ENCODE measurements around the gene TULP4. TPM values are rescaled to one million over a fixed set of nuclear protein-coding genes. Genes with fewer than 3 reads are reported as not detected.

TULP4 gene
- total RNA-seq, 2 experiments from 2014 or later = 18.4 to 18.5 TPM

DNA sequence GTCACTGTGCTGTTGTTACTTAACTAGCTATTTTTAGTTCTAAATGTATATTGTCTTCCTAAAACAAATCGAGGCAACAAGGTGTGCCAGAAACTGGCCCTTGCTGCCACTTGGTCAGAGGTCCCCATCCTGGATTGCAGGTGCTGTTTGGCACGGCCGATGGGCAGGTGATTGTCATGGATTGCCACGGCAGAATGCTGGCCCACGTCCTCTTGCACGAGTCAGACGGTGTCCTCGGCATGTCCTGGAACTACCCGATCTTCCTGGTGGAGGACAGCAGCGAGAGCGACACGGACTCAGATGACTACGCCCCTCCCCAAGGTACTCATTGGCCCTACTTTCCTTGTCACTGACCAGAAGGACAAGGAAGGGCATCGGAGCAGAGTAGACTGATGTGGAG lies 136.6 kb downstream of the TULP4 start:
- Mint-ChIP-seq H3K4me1 (ENCODE audit: low read depth) (no peaks in the 10 kb centered on the region), H3K4me3 (no peak overlapping the region), H3K9me3 (no peaks in the 10 kb centered on the region), H3K27me3 (no peaks in the 10 kb centered on the region), H3K27ac (no peak overlapping the region), H3K36me3 (ENCODE audit: low read depth) (peaks cover 6% of the 10 kb centered on the region)
- ATAC-seq (no peak), DNase-seq (no peak)
- POLR2A ChIA-PET = no interaction called here
- TF ChIP-seq, protein P1, sequence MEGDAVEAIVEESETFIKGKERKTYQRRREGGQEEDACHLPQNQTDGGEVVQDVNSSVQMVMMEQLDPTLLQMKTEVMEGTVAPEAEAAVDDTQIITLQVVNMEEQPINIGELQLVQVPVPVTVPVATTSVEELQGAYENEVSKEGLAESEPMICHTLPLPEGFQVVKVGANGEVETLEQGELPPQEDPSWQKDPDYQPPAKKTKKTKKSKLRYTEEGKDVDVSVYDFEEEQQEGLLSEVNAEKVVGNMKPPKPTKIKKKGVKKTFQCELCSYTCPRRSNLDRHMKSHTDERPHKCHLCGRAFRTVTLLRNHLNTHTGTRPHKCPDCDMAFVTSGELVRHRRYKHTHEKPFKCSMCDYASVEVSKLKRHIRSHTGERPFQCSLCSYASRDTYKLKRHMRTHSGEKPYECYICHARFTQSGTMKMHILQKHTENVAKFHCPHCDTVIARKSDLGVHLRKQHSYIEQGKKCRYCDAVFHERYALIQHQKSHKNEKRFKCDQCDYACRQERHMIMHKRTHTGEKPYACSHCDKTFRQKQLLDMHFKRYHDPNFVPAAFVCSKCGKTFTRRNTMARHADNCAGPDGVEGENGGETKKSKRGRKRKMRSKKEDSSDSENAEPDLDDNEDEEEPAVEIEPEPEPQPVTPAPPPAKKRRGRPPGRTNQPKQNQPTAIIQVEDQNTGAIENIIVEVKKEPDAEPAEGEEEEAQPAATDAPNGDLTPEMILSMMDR (IDR thresholded peaks at IDR 0.05) = no peak
- intact Hi-C loops (cut with micrococcal nuclease) = no loop called here
- CTCF ChIA-PET = interaction anchor here (1.6 kb wide), 1 partner anchor 70 kb away, joined by 3 read pairs; no protein-coding TSS in a partner anchor

DNA sequence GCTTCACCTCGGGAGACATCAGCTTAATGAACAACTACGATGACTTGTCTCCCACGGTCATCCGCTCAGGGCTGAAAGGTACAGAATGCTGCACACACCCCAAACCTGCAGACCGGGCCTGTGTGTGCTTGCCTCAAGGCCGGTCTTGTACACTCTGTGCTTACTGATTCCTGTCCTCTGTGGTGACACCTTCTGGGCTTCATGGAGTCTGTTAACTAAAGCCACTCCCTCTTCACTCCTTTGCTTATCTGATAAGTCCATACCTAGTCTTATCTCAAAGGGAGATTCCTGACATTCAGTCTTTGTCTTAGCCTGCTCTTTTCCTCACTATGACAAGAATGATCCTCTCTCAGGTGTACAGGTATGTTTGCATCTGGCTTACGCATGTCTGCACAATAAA lies 139.9 kb downstream of the TULP4 start:
- H3K36me3 Mint-ChIP-seq (ENCODE audit: low read depth) = peaks cover 7% of the 10 kb centered on the region
- no peak overlapping the region for H3K4me3 Mint-ChIP-seq
- no peaks in the 10 kb centered on the region for H3K9me3 Mint-ChIP-seq
- CTCF ChIA-PET = no interaction called here
- ATAC-seq = no peak
- intact Hi-C loops (cut with micrococcal nuclease) = no loop called here
- no peaks in the 10 kb centered on the region for H3K4me1 Mint-ChIP-seq (ENCODE audit: low read depth)
- POLR2A ChIA-PET = interaction anchor here (0.9 kb wide), 1 partner anchor 9 kb away, joined by 3 read pairs; no protein-coding TSS in a partner anchor
- no peak overlapping the region for H3K27ac Mint-ChIP-seq
- no peaks in the 10 kb centered on the region for H3K27me3 Mint-ChIP-seq
- DNase-seq = no peak
- TF ChIP-seq, protein P1 (IDR thresholded peaks at IDR 0.05) = no peak

DNA sequence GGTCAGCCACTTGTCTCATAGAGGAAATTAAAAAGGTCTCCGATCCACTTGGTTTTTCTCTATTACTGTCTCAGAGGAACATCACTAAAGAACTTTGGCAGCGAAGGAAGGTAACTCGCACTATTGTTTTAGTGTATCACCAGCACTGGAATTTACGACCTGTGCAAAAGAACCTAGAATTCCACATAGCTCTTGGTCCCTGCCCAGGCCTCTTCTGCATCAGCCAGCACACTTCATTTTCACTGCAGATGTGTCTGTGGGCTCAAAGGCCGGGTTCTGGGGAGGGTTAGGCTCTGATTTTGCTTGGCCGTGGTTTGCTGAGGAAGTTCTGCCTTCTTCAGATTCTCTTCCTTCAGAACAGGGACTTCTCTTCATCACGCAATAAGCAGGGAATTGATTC lies 144.9 kb downstream of the TULP4 start:
- POLR2A ChIA-PET = no interaction called here
- H3K4me1 Mint-ChIP-seq (ENCODE audit: low read depth) = peaks cover 4% of the 10 kb centered on the region
- CTCF ChIA-PET = interaction anchor here (1.4 kb wide), 1 partner anchor 236 kb away, joined by 3 read pairs; no protein-coding TSS in a partner anchor
- H3K36me3 Mint-ChIP-seq (ENCODE audit: low read depth) = peaks cover 13% of the 10 kb centered on the region
- intact Hi-C loops (cut with micrococcal nuclease) = no loop called here
- H3K9me3 Mint-ChIP-seq = no peaks in the 10 kb centered on the region
- H3K27me3 Mint-ChIP-seq = no peaks in the 10 kb centered on the region
- DNase-seq (no peak), ATAC-seq (no peak)
- TF ChIP-seq, protein P1 (IDR thresholded peaks at IDR 0.05) = no peak
- no peak overlapping the region for H3K4me3 Mint-ChIP-seq
- H3K27ac Mint-ChIP-seq = no peak overlapping the region

DNA sequence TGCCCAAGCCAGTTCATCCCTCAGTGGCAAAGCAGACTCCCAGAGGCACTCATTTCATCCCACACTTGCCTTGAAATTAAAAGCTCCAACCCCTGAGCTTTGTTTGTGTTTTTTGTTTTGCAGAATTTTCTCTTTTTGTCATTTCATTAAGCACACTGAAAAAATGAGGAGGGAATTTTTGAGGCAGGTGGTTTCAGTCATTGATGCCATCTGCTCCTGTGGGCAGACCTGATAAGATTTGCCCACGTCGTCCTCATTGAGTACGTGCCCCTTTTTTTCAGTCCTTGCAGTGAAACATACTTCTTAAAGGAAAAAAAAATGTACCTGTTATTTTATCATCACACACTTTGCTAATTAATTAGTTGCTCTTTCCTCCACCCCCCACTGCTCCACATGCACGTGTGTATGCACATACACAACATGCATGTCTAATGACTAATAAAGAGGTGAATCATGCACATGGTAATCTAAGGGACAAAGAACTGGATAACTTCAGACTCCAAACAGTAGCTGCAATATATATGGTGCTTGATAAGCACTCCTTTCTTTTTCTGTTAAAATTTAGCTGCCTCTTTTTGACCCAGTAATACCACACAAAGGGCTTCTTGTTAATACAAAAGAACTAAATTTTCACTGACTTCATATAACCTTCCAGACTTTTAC lies 145.5 kb downstream of the TULP4 start:
- ATAC-seq = no peak
- ChIA-PET POLR2A (no interaction called here), CTCF (interaction anchor here (1.4 kb wide), 1 partner anchor 237 kb away, joined by 3 read pairs; no protein-coding TSS in a partner anchor)
- TF ChIP-seq, protein P1 (IDR thresholded peaks at IDR 0.05) = no peak
- no peak for DNase-seq
- peaks cover 10% of the 10 kb centered on the region for H3K36me3 Mint-ChIP-seq (ENCODE audit: low read depth)
- intact Hi-C loops (cut with micrococcal nuclease) = no loop called here
- no peak overlapping the region for H3K27ac Mint-ChIP-seq
- no peaks in the 10 kb centered on the region for H3K27me3 Mint-ChIP-seq
- no peak overlapping the region for H3K4me3 Mint-ChIP-seq
- no peaks in the 10 kb centered on the region for H3K9me3 Mint-ChIP-seq
- peaks cover 4% of the 10 kb centered on the region for H3K4me1 Mint-ChIP-seq (ENCODE audit: low read depth)

DNA sequence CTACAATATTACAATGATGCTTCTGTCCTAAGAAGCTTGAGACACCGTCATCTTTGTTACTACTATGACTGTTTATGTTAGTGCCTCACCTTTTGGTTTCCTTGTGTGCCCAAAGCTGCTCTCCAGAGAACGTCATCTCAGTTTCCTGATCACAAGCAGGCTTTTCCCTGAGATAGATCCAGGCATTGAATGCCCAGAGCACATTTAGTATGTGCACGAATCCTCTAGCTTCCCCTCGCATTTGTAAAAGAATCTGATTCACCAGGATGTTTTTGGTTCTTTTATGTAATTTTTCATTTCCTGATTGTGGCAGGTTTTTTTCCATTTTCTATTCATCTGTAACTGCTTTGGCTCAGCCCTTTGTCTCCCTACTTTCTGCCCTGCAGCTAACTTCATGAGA lies 147.5 kb downstream of the TULP4 start:
- Mint-ChIP-seq H3K27ac (no peak overlapping the region), H3K27me3 (no peaks in the 10 kb centered on the region), H3K9me3 (no peaks in the 10 kb centered on the region), H3K4me1 (ENCODE audit: low read depth) (peaks cover 4% of the 10 kb centered on the region), H3K4me3 (no peak overlapping the region), H3K36me3 (ENCODE audit: low read depth) (peaks cover 13% of the 10 kb centered on the region)
- POLR2A ChIA-PET = interaction anchor here (0.7 kb wide), 1 partner anchor 42 kb away, joined by 3 read pairs; no protein-coding TSS in a partner anchor
- no peak for ATAC-seq
- CTCF ChIA-PET = interaction anchor here (1.1 to 1.3 kb wide), 2 partner anchors 11 to 245 kb away, joined by 3 to 4 read pairs; no protein-coding TSS in a partner anchor
- TF ChIP-seq, protein P1 (IDR thresholded peaks at IDR 0.05) = no peak
- no peak for DNase-seq
- intact Hi-C loops (cut with micrococcal nuclease) = no loop called here

Measured in activated CD8-positive, alpha-beta T cell treated with anti-CD3 and anti-CD28 coated beads for 36 hours (primary cell).